SKM-1 (cell line): ENCODE data around the gene BCLAF3.

Source experiments
- DNase-seq: peaks from one replicate; lab custom pipeline; 2025; ENCODE audit not compliant: unreplicated experiment; lab: John Stamatoyannopoulos, UW

Gene BCLAF3

DNA sequence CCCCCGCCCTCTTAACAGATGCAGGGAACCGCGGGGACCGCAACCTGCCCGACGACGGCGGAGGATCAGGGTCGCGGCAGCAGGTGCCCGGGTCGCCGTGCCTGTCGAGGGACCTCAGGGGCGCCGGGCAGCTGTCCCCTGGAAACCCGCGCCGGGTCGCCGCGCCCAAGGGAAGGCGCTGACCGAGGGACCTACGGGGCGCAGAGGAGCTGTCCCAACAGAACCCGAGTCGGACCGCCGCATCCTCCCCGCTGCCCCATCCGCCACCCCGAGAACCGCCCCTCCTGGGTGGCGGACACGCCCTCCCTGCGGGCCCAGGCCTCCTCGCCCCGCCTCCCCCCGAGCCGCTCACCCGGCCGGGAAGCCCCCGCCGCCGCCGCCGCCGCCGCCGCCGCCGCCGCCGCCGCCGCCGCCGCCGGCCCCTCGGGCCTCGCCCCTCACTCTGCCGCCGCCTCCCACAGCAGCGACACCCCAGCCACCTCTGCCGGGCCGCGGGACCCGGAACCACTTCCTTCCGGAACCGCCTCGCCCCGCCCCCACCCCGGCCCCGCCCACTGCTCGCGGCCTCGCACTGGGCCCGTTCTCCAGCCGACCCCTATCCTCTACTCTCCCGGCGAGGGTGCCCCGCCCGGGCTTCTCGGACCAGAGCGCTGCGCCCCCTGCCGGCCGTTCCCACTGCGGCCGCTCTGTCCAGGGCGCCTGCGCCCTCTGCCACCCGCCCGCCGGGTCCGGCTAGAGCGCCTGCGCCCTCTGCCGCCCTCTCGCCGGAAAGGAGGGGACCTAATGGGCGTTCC lies at the start of gene BCLAF3:
BCLAF3 (minus strand) TSS at position 506 of the 794 bp plus-strand sequence. CDS start 20,797 bp downstream, outside the sequence.
- peak; percentile 55 for DNase-seq

DNA sequence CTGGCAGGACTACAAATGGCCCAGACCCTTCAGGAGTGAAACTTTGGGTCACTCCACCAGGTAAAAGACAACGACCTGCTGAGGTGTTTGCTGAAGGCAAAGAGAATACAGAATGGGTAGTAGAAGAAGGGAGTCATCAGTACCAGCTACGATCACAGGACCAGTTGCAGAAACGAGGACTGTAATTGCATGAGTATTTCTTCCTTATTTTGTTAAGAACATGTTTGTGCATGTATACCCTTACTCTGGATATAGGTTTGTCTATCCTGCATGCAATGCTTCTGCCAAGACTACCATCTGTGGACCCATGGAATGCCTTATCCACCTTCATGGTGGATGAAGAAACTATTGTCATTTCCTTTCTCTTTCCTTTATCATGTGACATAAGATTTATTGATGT lies 48.1 kb upstream of the BCLAF3 start:
- no peak for DNase-seq

DNA sequence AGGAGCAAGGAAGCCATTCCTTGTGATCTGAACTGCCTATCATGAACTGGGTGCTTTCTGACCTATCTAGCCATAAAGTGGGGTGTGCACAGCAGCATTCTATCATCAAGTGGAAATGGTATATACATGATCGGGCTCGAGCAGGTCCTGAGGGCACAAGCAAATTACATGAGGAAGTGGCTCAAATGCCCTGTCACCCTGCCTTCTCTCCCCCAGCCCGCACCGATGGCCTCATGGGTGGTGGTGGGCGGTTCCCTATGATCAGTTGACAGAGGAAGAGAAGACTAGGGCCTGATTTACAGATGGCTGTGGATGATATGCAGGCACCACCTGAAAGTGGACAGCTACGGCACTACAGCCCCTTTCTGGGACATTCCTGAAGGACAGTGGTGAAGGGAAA lies 46.3 kb upstream of the BCLAF3 start:
- DNase-seq, result no peak

DNA sequence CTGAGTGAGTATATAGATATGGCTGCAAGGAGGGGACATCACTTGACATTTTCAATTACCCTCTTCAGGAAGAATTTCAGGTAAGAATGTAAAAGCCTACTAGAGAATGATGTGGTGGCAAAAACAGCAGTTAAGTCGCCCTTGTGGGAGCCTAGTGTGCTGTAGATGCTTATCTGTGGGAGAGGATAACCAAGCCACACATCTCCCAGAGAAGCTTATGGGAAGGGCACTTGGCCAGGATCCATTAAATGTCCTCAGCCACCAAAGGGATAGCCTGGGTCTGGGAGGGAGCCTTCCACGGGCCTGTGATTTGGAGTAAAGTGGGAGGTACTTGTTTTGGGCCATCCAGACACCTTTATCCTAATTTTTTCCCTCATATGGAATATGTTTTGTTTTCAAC lies 41.3 kb upstream of the BCLAF3 start:
- no peak for DNase-seq

DNA sequence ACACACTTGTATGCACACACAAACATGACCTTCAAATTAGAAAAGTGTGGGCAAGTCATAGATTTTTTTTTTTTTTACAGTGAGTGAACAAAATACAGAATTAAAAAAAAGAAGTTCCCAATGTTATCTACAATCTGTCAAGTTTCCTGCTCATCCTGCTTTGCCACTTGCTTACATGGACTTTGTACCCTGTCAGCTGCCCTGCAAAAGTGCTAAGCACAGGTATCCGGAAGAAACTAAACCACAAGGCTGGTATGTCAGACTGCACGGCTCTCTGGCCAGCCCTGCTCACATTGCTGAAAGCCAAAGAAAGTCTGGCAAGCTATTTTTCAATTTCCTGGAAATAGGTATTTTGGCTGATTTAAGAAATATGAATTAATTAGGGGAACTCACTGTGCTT lies 38.9 kb upstream of the BCLAF3 start:
- DNase-seq, result no peak

DNA sequence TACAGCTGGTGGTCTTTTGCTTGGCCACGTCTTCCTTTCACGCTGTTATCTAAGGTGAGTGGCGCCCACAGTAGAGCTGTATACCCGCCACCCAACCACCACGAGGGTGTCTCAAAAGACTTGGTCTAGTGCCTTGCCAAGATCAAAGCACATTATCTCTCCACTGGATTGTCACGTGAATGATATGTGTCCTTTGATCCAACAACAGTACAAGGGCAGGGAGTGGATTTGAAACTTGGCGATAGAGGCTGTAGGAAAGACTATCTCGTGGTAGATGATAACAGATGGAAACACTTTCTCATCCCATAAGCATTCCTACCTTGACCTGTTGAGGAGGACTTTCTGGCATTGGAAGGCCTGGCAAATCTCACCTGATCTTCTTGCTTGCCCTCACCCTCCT lies 37.7 kb upstream of the BCLAF3 start:
- no peak for DNase-seq

DNA sequence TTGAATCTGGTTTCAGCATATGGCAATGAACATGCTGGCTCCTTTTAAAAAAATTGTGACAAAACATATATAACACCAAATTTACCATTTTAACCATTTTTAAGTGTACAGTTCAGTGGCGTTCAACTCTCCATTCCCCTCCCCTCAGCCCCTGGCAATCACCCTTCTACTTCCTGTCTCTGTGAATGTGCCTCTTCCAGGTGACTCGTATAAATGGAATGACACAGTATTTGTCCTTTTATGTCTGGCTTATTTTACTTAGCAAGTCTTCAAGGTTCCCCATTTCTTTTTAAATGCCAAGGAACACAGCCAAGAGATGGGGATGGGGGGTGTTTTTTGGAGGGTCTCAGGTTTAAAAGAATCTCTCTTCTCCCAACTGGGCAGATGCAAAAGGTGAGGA lies 35.4 kb upstream of the BCLAF3 start:
- DNase-seq, result no peak

DNA sequence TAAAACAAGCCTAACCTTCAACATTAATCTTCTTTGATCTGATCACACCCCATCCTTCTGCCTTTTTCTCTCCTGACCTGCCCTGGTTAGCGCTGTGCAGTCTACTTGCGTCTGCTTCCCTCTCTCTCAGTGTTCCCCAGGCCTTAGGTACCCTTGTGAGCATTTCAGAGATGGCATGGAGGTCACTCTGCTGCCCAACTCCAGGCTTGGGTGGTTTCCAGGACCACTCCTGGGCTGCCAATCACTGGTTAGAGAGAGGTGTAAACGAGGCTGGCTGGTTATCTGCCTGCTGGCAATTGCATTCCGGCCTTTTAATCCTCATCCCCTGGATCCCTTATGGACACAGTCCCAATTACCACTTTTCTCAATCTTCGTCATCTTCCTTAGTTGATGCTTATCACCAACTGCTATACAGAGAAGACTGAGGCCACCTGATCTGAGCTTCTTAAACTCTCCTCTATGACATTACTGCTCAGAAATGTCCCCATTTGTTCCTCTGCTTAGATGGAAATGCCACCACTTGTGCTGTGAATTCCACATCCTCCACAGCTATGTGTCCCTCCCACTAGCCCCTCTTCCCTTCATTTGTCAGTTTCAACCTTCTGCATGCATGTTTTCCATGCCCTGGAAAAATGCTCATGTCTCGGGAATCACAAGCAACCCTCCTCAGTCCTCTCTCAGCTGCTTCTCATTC lies 29.0 kb upstream of the BCLAF3 start:
- no peak for DNase-seq

DNA sequence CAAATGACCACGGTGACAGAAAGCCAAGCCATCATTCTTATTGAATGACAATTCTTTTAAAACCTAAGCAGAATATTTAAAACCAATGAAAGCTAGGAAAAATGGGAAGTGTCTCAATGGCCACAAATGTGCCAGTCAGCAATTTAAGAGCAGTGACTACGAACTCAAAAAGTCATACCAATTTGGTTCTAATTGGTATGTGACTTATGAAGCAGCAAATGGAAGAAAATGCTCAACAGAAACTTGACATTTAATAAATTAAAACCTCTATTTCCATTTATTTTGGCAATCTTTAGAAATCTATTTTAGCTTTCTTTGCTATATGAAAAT lies 25.7 kb upstream of the BCLAF3 start:
- no peak for DNase-seq

DNA sequence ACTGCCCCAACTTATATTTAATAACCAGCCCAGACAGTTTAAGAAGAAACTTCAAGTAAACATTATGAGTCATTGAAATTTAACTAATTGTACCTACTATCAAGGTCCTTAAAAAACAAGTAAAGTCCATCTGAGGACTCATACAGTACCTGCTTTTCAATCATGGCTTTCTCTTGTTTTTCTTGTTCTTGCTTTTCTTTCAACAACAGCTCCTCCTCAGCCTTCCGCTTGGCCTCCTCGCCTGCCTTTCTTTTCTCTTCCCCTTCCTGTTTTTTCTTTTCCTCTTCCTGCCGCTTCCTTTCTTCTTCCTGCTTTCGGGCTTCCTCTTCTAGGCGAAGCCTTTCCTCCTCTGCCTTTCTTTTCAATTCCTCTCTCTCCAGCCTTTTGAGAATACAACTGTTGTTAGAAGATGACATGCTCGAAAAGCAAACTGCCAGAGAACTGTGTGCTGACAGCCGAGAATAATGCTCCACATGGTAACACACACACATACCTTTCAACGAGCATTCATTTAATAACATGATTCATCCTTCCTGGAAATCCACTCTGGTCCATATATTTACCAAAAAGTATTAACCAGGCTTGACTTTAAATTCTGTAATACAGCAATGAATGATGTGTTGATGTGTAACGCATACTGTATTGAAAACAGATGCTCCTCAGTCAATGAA lies 25.2 kb upstream of the BCLAF3 start:
- DNase-seq, result no peak

DNA sequence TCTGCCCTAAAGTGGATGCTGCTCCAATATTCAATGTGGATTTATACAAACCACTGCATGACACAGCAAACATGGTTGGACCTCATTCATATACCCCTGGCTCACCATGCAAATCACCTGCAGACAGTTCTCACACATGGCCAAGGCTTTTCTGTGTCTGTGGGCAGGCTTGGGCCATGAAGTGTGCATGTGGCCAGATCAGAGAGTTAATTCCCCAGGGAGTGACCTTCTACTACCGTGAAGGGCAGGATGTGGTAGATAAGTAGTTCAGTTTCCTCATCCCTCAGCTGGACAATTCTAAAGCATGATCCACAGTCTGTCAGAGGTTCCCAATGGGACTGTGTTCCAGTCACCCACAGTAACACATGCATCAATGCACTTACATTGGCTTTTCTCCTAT lies 24.6 kb upstream of the BCLAF3 start:
- no peak for DNase-seq

DNA sequence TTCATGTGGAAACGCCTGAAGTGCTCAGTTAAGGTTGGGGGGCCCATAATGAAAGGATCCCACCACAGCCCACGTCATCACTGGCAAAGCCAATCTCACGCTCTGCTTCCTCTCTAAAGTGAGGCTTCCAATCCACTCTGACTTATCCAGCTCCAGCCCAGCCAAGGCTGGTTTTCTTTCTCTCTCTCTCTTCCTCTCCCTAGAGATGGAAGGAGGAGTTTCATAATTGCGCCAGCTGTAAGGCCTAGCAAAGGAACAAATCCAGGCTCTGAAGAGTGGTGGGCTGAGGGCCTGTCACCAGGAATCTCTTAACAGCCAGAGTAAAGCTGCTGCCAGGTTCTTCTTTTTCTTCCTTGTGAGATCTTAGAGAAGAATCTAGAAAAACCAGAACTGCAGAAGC lies 20.7 kb upstream of the BCLAF3 start:
- no peak for DNase-seq

DNA sequence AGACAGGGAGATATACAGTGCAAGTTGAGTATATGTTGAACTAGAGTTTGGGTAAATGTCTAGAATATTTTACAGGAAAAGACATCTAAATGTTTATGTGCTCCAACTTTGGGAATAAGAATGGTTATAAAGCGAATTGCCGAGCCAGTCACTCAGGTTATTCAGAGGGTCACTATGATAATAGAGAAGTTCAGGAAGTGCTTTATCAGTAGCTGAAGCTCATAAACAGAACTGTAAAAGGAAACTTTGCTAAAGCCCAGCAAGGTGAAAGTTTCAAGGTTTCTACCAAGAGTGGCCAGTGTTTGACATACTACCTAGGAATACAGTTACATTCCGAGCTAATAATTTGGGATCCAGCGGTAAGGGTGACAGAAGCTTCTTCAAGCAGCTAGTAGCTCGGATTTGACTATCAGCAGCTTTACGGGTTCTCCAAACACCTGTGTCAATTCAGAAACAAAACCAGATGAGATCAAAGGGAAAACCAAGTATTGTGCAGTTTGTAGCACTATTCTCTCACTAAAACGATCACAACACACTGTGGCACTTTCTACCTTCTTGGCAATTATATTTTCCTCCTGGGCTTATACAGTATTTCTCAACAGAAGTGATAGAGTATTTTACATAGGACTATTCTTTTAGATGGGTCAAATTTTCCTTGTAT lies 17.2 kb upstream of the BCLAF3 start:
- no peak for DNase-seq

DNA sequence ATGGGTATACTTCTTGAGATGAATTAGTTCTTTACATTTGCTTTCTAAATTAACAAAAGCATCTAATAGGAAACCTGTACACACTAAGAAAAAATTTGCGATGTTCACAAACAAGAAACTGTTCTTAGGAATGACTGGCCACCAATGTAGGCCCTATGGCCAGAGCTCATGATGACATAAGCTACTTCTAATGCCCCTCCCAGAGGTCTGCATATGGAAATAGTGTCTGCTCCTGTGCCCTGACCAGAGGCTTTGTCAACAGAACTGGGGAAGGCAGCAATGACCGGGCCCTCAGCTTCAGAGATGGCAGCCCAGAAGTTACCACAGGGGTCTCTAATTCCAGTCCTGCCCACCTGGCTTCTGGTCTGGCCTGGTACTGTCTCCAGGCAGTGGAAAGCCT lies 15.0 kb upstream of the BCLAF3 start:
- no peak for DNase-seq

DNA sequence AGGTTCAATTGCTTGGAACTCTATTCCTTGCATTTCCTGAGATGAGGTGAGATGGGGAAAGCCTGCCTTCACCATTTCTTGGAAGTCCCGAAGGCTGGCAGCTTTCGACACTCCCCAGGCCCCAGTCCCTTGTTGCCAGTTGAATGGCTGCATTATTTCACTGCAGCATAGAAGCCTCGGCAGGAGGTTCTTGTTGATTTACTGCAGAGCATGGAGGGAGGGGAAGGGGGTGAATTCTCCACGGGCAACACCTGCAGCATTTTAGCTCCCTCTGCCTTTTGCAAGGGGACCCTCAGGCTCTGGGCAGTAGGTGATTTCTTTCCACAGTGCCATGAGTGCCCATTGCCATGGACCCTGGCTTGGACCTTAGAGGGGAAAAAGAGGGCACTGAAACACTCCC lies 10.7 kb upstream of the BCLAF3 start:
- no peak for DNase-seq

DNA sequence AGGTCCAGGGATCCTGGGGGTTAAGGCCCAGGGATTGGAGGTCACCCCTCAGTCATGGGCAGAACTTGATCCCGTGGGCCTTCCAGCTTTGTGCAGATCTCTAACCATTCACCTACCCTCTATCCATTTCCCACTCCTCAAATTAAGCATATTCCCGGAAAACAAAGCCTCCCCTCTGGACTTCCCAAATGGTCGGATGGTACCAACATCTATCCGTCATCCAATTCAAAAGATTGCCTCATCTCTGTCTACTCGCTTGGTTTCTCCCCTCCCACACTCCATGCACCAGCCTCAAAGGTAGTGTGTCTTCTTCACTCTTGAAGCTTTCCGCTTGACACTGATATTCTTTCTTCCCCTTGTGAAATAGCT lies 473 bp upstream of the BCLAF3 start:
- DNase-seq, result no peak

DNA sequence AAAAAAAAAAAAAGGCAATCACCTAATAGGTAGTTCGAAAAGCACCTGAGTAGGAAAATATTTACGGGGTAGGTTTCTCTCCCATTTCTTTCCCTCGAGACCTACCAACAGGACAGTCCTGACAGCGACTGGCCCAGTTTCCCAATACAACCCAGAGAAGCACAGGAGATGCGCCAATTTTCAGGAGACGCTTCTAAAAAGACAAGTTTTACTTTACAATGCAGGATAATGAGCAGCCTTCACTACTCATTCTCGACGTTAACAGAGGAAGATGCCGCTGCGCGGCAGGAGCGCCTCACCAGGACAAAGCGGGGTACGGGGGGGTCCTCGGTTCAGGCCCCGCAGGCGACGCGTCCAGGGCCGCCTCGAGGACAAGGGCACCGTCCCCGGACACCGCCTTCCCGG lies 708 bp downstream of the BCLAF3 start:
- no peak for DNase-seq

DNA sequence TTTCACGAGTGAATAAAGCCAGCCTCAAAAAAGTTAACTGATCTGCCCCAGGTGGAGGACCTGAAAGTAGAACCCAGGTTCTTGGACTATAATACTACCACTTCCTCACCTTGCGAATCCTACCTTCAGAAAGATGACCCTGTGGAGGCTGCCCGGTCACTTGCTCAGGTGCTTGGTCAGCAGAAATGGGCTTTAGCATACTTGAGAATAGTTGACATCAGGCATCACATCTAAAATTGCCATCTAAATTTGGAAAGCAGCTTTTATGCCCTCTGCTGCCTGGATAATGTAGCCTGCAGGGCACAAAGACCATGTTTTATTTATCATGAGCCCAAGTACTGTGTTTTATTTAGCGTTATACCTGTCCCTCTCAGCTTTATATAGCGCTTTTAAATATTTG lies 3.0 kb downstream of the BCLAF3 start:
- no peak for DNase-seq

DNA sequence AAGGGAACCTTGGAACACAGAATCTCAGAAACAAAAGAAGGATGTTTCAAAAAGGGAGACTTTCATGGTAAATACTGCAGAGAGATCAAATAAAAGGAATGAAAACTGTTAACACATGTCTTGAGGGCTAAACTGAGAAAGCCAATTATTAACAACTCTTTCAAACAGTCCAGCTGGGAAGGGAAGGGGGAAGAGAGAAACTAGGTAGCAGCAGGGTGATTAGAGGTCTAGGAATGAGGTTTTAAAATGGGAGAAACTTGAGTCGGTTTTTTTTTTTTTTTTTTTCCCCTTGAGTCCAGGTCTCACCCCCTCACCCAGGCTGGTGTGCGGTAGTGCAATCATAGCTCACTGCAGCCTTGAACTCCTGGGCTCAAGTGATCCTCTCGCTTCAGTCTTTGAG lies 4.3 kb downstream of the BCLAF3 start:
- no peak for DNase-seq

DNA sequence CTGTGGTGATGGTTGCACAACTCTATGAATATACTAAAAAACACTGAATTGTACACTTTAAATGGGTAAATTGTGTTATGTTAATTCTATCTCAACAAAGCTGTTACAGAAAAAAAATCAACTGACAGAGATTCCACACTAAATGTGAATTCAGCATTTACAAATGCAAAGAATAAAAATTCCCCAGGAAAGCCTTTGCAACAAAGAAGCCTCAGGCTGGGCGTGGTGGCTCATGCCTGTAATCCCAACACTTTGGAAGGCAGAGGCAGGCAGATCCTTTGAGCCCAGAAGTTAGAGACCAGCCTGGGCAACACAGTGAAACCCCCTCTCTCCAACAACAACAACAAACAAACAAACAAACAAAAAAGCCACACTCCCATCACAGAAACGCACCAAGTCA lies 8.9 kb downstream of the BCLAF3 start:
- no peak for DNase-seq

DNA sequence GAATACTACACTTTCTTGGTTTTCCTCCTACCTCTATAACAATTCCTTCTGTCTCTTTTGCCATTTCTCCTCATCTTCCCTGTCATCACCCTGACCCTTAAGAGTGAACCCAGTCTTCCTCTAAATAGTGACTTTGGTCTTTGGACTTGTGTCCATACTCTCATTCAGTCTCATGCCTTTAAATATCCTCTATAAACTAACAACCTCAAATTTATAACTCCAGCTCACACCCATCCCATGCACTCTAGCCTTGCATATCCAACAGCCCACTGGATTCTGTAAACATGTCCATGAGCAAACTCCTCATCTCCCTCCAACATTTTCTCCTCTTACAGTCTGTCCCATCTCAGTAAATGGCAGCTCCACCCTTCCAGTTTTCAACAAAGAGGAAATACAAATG lies 15.0 kb downstream of the BCLAF3 start:
- no peak for DNase-seq

DNA sequence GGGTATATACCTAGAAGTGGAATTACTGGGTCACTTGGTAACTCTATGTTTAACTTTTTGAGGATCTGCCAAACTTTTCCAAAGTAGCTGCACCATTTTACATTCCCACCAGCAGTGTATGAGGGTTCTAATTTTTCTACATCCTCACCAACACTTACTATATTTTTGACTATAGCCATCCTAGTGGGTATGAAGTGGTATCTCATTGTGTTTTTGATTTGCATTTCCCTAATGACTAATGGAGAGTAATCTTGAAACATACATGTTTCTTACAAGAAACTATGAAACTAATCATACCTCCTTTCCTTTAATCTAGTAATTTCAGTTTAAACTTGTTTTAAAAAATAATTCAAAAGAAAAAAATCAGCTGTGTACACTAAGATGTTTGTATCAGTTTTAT lies 17.9 kb downstream of the BCLAF3 start:
- DNase-seq, result no peak
